Naive thymus-derived CD8-positive, alpha-beta T cell (primary cell): ENCODE data around the gene MRRF. TPM values are rescaled to one million over a fixed set of nuclear protein-coding genes. Genes with fewer than 3 reads are reported as not detected.

Experiments
- ATAC-seq, 2 donors: fragments of 150-1000 bp; cut with Tn5 transposase in 1 of 2; sonication (Bioruptor Pico), chemical (Tn5 transposase) in 1 of 2; 1 replicate in 1 of 2; 2 replicates in 1 of 2; pipeline ENCODE4 v1.10.0; 2021; ENCODE audit warnings: mild to moderate bottlenecking in 2 of 2, moderate library complexity in 2 of 2
- POLR2A ChIA-PET: fragments of 350-600 bp; sonication (Branson Sonifier 250); formaldehyde crosslinking; loops from one replicate; lab custom pipeline; 2021; ENCODE audit warnings: antibody characterized with exemption; lab: Charles Lee
- DNase-seq, 10 donors: peaks; one replicate each; pipeline versions ENCODE4 v3.0.0 to v3.0.0-alpha.2; 2020 to 2022
- H3K27ac Mint-ChIP-seq, 10 donors: one replicate each; pipeline ENCODE4 v1.8.0; 2020 to 2022; ENCODE audit warnings: mild to moderate bottlenecking in 10 of 10, mixed read lengths in 10 of 10, moderate library complexity in 4 of 10, inconsistent platforms in 1 of 10
- H3K27me3 Mint-ChIP-seq, 5 donors: one replicate each; pipeline ENCODE4 v1.8.0; 2021 to 2022; ENCODE audit warnings: mixed read lengths in 5 of 5
- H3K36me3 Mint-ChIP-seq, 3 donors: one replicate each; pipeline ENCODE4 v1.8.0; 2020 to 2022; ENCODE audit warnings: mixed read lengths in 3 of 3, mild to moderate bottlenecking in 2 of 3, inconsistent platforms in 1 of 3
- H3K4me1 Mint-ChIP-seq, 4 donors: one replicate each; pipeline ENCODE4 v1.8.0; 2021 to 2022; ENCODE audit warnings: mixed read lengths in 4 of 4
- H3K4me3 Mint-ChIP-seq, 10 donors: one replicate each; pipeline ENCODE4 v1.8.0; 2020 to 2022; ENCODE audit warnings: mild to moderate bottlenecking in 10 of 10, mixed read lengths in 10 of 10, moderate library complexity in 6 of 10, inconsistent platforms in 1 of 10
- H3K9me3 Mint-ChIP-seq, 9 donors: one replicate each; pipeline ENCODE4 v1.8.0; 2020 to 2022; ENCODE audit warnings: mixed read lengths in 9 of 9, mild to moderate bottlenecking in 3 of 9, inconsistent platforms in 1 of 9, moderate library complexity in 1 of 9
- polyA plus RNA-seq, 3 donors: library from polyadenylated mRNA; unstranded; fragments of 300-500 nt; fragmentation: Illumina TruSeq; gene quantifications; one replicate each; pipeline ENCODE4 v1.2.3, GENCODE V29; 2021
- total RNA-seq, 8 experiments: library from RNA in 2 of 8; stranded (reverse) in 2 of 8; gene quantifications; one replicate each; pipeline ENCODE4 v1.2.3 and lab custom pipeline; 2021 to 2026

MRRF gene
- total and polyA plus RNA-seq, 5 experiments from 2014 or later: 17.0 to 40.9 (median 25.4) TPM

GRCh38 chr9:122234022-122234748 is 30.5 kb upstream of the MRRF start:
- POLR2A ChIA-PET: no interaction called here
- Mint-ChIP-seq H3K4me1 (no peaks in the 10 kb centered on the region), H3K36me3 (peaks cover 0 to 10% (median 2%) of the 10 kb centered on the region in 3 donors), H3K27ac (no peak overlapping the region), H3K4me3 (no peak overlapping the region), H3K27me3 (peaks cover 0 to 9% (median 2%) of the 10 kb centered on the region in 5 donors), H3K9me3 (no peaks in the 10 kb centered on the region)
- no peak for DNase-seq
- ATAC-seq: no peak

- Mint-ChIP-seq H3K4me3 (no peak overlapping the region), H3K27me3 (peaks cover 0 to 8% (median 2%) of the 10 kb centered on the region in 5 donors), H3K4me1 (no peaks in the 10 kb centered on the region), H3K9me3 (no peaks in the 10 kb centered on the region), H3K36me3 (peaks cover 0 to 34% (median 8%) of the 10 kb centered on the region in 3 donors), H3K27ac (no peak overlapping the region)
- POLR2A ChIA-PET: no interaction called here
- ATAC-seq (no peak), DNase-seq (no peak)
These were observed 28.0 kb upstream of the MRRF start for GRCh38 chr9:122236681-122237080.

- H3K36me3 Mint-ChIP-seq: peaks cover 4 to 63% (median 16%) of the 10 kb centered on the region in 3 donors
- ATAC-seq: no peak
- no peaks in the 10 kb centered on the region for H3K27me3 Mint-ChIP-seq
- H3K9me3 Mint-ChIP-seq: no peaks in the 10 kb centered on the region
- peak overlapping the region in 2 of 10 donors; percentile 71 to 74 for H3K27ac Mint-ChIP-seq
- no peak for DNase-seq
- H3K4me1 Mint-ChIP-seq: no peaks in the 10 kb centered on the region
- no peak overlapping the region for H3K4me3 Mint-ChIP-seq
- POLR2A ChIA-PET: no interaction called here
These were observed 25.0 kb upstream of the MRRF start for GRCh38 chr9:122239722-122240121.

GRCh38 chr9:122244349-122244748 is 20.3 kb upstream of the MRRF start:
- H3K4me3 Mint-ChIP-seq: no peak overlapping the region
- ATAC-seq: no peak
- peaks cover 9 to 87% (median 17%) of the 10 kb centered on the region in 3 donors for H3K36me3 Mint-ChIP-seq

GRCh38 chr9:122246666-122247065 is 18.0 kb upstream of the MRRF start:
- no peak overlapping the region for H3K4me3 Mint-ChIP-seq
- ATAC-seq (no peak), DNase-seq (no peak)
- H3K36me3 Mint-ChIP-seq: peaks cover 16 to 86% (median 20%) of the 10 kb centered on the region in 3 donors
- peak overlapping the region in 1 of 10 donors; percentile 16 for H3K27ac Mint-ChIP-seq
- no peaks in the 10 kb centered on the region for H3K27me3 Mint-ChIP-seq
- H3K9me3 Mint-ChIP-seq: no peaks in the 10 kb centered on the region
- POLR2A ChIA-PET: no interaction called here
- no peaks in the 10 kb centered on the region for H3K4me1 Mint-ChIP-seq

More at GRCh38 chr9:122244349-122244748, 20.3 kb upstream of the MRRF start:
- Mint-ChIP-seq H3K4me1 (no peaks in the 10 kb centered on the region), H3K9me3 (no peaks in the 10 kb centered on the region), H3K27ac (peak overlapping the region in 2 of 10 donors; percentile 28 to 31), H3K27me3 (no peaks in the 10 kb centered on the region)
- no peak for DNase-seq
- POLR2A ChIA-PET: no interaction called here

GRCh38 chr9:122248448-122248865 is 16.2 kb upstream of the MRRF start:
- Mint-ChIP-seq H3K36me3 (peaks cover 16 to 85% (median 16%) of the 10 kb centered on the region in 3 donors), H3K27ac (peak overlapping the region in 1 of 10 donors; percentile 48), H3K27me3 (no peaks in the 10 kb centered on the region), H3K4me1 (peaks cover 0 to 12% (median 5%) of the 10 kb centered on the region in 4 donors), H3K4me3 (no peak overlapping the region), H3K9me3 (no peaks in the 10 kb centered on the region)
- POLR2A ChIA-PET: no interaction called here
- ATAC-seq: no peak
- no peak for DNase-seq

GRCh38 chr9:122251351-122251750 is 13.3 kb upstream of the MRRF start:
- Mint-ChIP-seq H3K9me3 (no peaks in the 10 kb centered on the region), H3K27me3 (no peaks in the 10 kb centered on the region), H3K36me3 (peaks cover 7 to 80% (median 11%) of the 10 kb centered on the region in 3 donors), H3K4me1 (peaks cover 4 to 29% (median 12%) of the 10 kb centered on the region in 4 donors), H3K27ac (peak overlapping the region in 3 of 10 donors; percentile 21 to 51 (median 22)), H3K4me3 (no peak overlapping the region)
- DNase-seq (no peak), ATAC-seq (no peak)
- POLR2A ChIA-PET: no interaction called here

GRCh38 chr9:122252796-122253195 is 11.9 kb upstream of the MRRF start:
- Mint-ChIP-seq H3K36me3 (peaks cover 7 to 79% (median 10%) of the 10 kb centered on the region in 3 donors), H3K4me3 (no peak overlapping the region), H3K27me3 (no peaks in the 10 kb centered on the region), H3K9me3 (no peaks in the 10 kb centered on the region), H3K27ac (no peak overlapping the region), H3K4me1 (peaks cover 7 to 30% (median 16%) of the 10 kb centered on the region in 4 donors)
- POLR2A ChIA-PET: no interaction called here
- no peak for DNase-seq
- no peak for ATAC-seq

- H3K27ac Mint-ChIP-seq: peak overlapping the region in 2 of 10 donors; percentile 2 to 33
- H3K4me3 Mint-ChIP-seq: no peak overlapping the region
- H3K4me1 Mint-ChIP-seq: peaks cover 10 to 34% (median 21%) of the 10 kb centered on the region in 4 donors
- no peaks in the 10 kb centered on the region for H3K9me3 Mint-ChIP-seq
- peaks cover 7 to 82% (median 18%) of the 10 kb centered on the region in 3 donors for H3K36me3 Mint-ChIP-seq
- no peak for DNase-seq
- no peaks in the 10 kb centered on the region for H3K27me3 Mint-ChIP-seq
- no peak for ATAC-seq
- POLR2A ChIA-PET: no interaction called here
These were observed 9.9 kb upstream of the MRRF start for GRCh38 chr9:122254761-122255160.

GRCh38 chr9:122256206-122256605 is 8.5 kb upstream of the MRRF start:
- Mint-ChIP-seq H3K27ac (peak overlapping the region in 3 of 10 donors; percentile 2 to 42 (median 32)), H3K4me3 (no peak overlapping the region), H3K4me1 (peaks cover 10 to 43% (median 27%) of the 10 kb centered on the region in 4 donors), H3K27me3 (no peaks in the 10 kb centered on the region), H3K9me3 (no peaks in the 10 kb centered on the region), H3K36me3 (peaks cover 4 to 85% (median 15%) of the 10 kb centered on the region in 3 donors)
- POLR2A ChIA-PET: no interaction called here
- DNase-seq (no peak), ATAC-seq (no peak)

- Mint-ChIP-seq H3K27me3 (no peaks in the 10 kb centered on the region), H3K36me3 (peaks cover 0 to 73% (median 13%) of the 10 kb centered on the region in 3 donors), H3K4me3 (no peak overlapping the region), H3K9me3 (no peaks in the 10 kb centered on the region), H3K4me1 (peaks cover 20 to 60% (median 48%) of the 10 kb centered on the region in 4 donors), H3K27ac (peak overlapping the region in 1 of 10 donors; percentile 30)
- POLR2A ChIA-PET: no interaction called here
- ATAC-seq (no peak), DNase-seq (no peak)
These were observed 5.7 kb upstream of the MRRF start for GRCh38 chr9:122258886-122259415.

- no peaks in the 10 kb centered on the region for H3K9me3 Mint-ChIP-seq
- POLR2A ChIA-PET: no interaction called here
- peak overlapping the region in 1 of 10 donors; percentile 39 for H3K4me3 Mint-ChIP-seq
- H3K27me3 Mint-ChIP-seq: no peaks in the 10 kb centered on the region
- peak overlapping the region in 7 of 10 donors; percentile 28 to 86 (median 74) for H3K27ac Mint-ChIP-seq
- peaks cover 0 to 55% (median 13%) of the 10 kb centered on the region in 3 donors for H3K36me3 Mint-ChIP-seq
- ATAC-seq: no peak
- H3K4me1 Mint-ChIP-seq: peaks cover 30 to 69% (median 61%) of the 10 kb centered on the region in 4 donors
- DNase-seq: no peak
These were observed 3.2 kb upstream of the MRRF start for GRCh38 chr9:122261469-122261881.

GRCh38 chr9:122262073-122262472 is 2.6 kb upstream of the MRRF start:
- Mint-ChIP-seq H3K27ac (peak overlapping the region in 7 of 10 donors; percentile 28 to 88 (median 76)), H3K4me3 (peak overlapping the region in 8 of 10 donors; percentile 13 to 60 (median 30)), H3K4me1 (peaks cover 30 to 71% (median 61%) of the 10 kb centered on the region in 4 donors), H3K9me3 (no peaks in the 10 kb centered on the region), H3K27me3 (no peaks in the 10 kb centered on the region), H3K36me3 (peaks cover 0 to 51% (median 13%) of the 10 kb centered on the region in 3 donors)
- no peak for DNase-seq
- POLR2A ChIA-PET: interaction anchor here (0.7 kb wide), 1 partner anchor 10 kb away, joined by 3 read pairs; no protein-coding TSS in a partner anchor
- no peak for ATAC-seq
